Endothelial cell of umbilical vein (primary cell): ENCODE data around the gene TEK.

ENCODE experiments used
- EZH2 ChIP-seq: IDR thresholded peaks from 2 replicates; pipeline ENCODE4 v1.6.1; 2012; ENCODE audit warnings: borderline replicate concordance, low read depth, mild to moderate bottlenecking, moderate library complexity, low read length, inconsistent platforms; ENCODE audit not compliant: severe bottlenecking
- POLR2A ChIP-seq: IDR thresholded peaks from 2 replicates; pipeline ENCODE4 v1.6.1; 2012; ENCODE audit warnings: low read depth, mild to moderate bottlenecking, control low read depth, low read length
- POLR2AphosphoS5 ChIP-seq: IDR thresholded peaks from 2 replicates; pipeline ENCODE4 v1.6.1; 2012; ENCODE audit warnings: low read depth, mild to moderate bottlenecking, control low read depth, low read length, moderate library complexity; ENCODE audit not compliant: insufficient read depth
- TF ChIP-seq, protein P1 (sequence below), 2 donors: IDR thresholded peaks; 1 replicate in 1 of 2; 2 replicates in 1 of 2; pipeline ENCODE4 v1.5.1; 2011; ENCODE audit warnings: low read length in 2 of 2, mild to moderate bottlenecking in 2 of 2, moderate library complexity in 2 of 2, control low read depth in 1 of 2, inconsistent platforms in 1 of 2, low read depth in 1 of 2; ENCODE audit not compliant: insufficient read depth in 1 of 2; ENCODE audit errors: extremely low read depth in 1 of 2
- TF ChIP-seq, protein P2 (sequence below): IDR thresholded peaks from 2 replicates; pipeline ENCODE4 v1.6.1; 2011; ENCODE audit not compliant: insufficient read depth, insufficient read length

DNA sequence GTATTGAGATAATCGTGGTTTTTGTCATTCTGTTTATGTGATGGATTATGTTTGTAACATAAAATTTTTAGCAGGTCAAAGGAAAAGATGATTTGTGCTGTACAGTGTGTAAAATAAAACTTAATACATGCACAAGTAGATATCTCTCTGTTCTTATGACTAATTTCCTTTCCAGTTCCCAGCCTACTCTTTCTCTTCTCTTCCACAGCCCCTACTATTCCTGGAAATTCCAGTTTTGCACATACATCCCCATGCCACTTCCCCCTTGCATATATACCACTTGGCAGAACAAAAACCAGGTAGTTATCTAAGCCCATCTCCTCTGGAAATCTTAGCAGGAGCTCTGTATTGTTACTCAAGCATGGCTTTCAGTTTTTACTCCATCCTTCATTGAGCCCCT, 20.2 kb downstream of the TEK start:
- no peak for TF ChIP-seq POLR2AphosphoS5
- TF ChIP-seq, protein P1, sequence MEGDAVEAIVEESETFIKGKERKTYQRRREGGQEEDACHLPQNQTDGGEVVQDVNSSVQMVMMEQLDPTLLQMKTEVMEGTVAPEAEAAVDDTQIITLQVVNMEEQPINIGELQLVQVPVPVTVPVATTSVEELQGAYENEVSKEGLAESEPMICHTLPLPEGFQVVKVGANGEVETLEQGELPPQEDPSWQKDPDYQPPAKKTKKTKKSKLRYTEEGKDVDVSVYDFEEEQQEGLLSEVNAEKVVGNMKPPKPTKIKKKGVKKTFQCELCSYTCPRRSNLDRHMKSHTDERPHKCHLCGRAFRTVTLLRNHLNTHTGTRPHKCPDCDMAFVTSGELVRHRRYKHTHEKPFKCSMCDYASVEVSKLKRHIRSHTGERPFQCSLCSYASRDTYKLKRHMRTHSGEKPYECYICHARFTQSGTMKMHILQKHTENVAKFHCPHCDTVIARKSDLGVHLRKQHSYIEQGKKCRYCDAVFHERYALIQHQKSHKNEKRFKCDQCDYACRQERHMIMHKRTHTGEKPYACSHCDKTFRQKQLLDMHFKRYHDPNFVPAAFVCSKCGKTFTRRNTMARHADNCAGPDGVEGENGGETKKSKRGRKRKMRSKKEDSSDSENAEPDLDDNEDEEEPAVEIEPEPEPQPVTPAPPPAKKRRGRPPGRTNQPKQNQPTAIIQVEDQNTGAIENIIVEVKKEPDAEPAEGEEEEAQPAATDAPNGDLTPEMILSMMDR (IDR thresholded peaks at IDR 0.05; ENCODE audit: extremely low read depth in 1 of 2, insufficient read depth in 1 of 2, low read depth in 1 of 2, low read length in 2 of 2) = no peak
- TF ChIP-seq EZH2 = no peak
- no peak for TF ChIP-seq POLR2A
- TF ChIP-seq, protein P2, sequence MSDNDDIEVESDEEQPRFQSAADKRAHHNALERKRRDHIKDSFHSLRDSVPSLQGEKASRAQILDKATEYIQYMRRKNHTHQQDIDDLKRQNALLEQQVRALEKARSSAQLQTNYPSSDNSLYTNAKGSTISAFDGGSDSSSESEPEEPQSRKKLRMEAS = no peak
